ENCODE measurements around the gene IL3. TPM values are rescaled to one million over a fixed set of nuclear protein-coding genes. Genes with fewer than 3 reads are reported as not detected.

Gene IL3
- total RNA-seq = not detected

- no peak within 1 kb of the TSS for H3K27ac ChIP-seq
- no peaks in the 10 kb centered on the region for H3K4me1 ChIP-seq
- 90 to 94% methylated on average over 14 to 16 of the region's 16 CpGs for WGBS, 2 donors
- H3K27me3 ChIP-seq = no peaks in the 10 kb centered on the region
- no peaks in the 10 kb centered on the region for H3K36me3 ChIP-seq
- ATAC-seq (ENCODE audit: low FRiP score in 2 of 2) = no peak
- TF ChIP-seq CTCF (IDR thresholded peaks at IDR 0.05) = no peak
- no peak for TF ChIP-seq EP300 (IDR thresholded peaks at IDR 0.05)
- TF ChIP-seq POLR2A (IDR thresholded peaks at IDR 0.05) = no peak
- TF ChIP-seq POLR2AphosphoS5 (IDR thresholded peaks at IDR 0.05) = no peak
- H3K4me3 ChIP-seq = no peak within 1 kb of the TSS
- H3K9me3 ChIP-seq = no peaks in the 10 kb centered on the region
- no peak for DNase-seq
Observed at GRCh38 chr5:132060501-132061161, at the start of gene IL3. TSS of gene IL3 (plus strand) at chr5:132060655. CDS start at chr5:132060707, 52 bp downstream.

GRCh38 chr5:132010989-132011621 lies 49.4 kb upstream of the IL3 start:
- TF ChIP-seq EP300 (IDR thresholded peaks at IDR 0.05) = no peak
- no peak for TF ChIP-seq CTCF (IDR thresholded peaks at IDR 0.05)
- Histone ChIP-seq H3K4me1 (peaks cover 10 to 18% (median 12%) of the 10 kb centered on the region in 4 donors), H3K27me3 (peaks cover 0 to 16% (median 9%) of the 10 kb centered on the region in 4 donors), H3K36me3 (no peaks in the 10 kb centered on the region), H3K9me3 (no peaks in the 10 kb centered on the region), H3K4me3 (peak overlapping the region in 3 of 4 donors; percentile 42 to 64 (median 57)), H3K27ac (no peak overlapping the region)
- WGBS, 2 donors = 12 to 21% methylated on average over 7 to 29 of the region's 46 CpGs
- peak in 1 of 2 donors; percentile 20 for DNase-seq
- no peak for ATAC-seq (ENCODE audit: low FRiP score in 2 of 2)

- 0 to 35% methylated on average over 1 to 5 of the region's 63 CpGs for WGBS, 2 donors
Observed at GRCh38 chr5:132011622-132012343, 48.7 kb upstream of the IL3 start, which contains the start of gene ACSL6. TSS of gene ACSL6 (minus strand) at chr5:132011658. CDS start at chr5:132011553, 105 bp downstream.

GRCh38 chr5:132012371-132013005 lies 48.0 kb upstream of the IL3 start:
- Histone ChIP-seq H3K4me3 (no peak overlapping the region), H3K27ac (no peak overlapping the region), H3K9me3 (no peaks in the 10 kb centered on the region), H3K36me3 (no peaks in the 10 kb centered on the region), H3K27me3 (peaks cover 0 to 16% (median 9%) of the 10 kb centered on the region in 4 donors), H3K4me1 (peaks cover 10 to 18% (median 12%) of the 10 kb centered on the region in 4 donors)
- DNase-seq (peak; percentile 21 to 71), ATAC-seq (ENCODE audit: low FRiP score in 2 of 2) (peak in 1 of 2 donors; percentile 39)
- TF ChIP-seq POLR2AphosphoS5 (IDR thresholded peaks at IDR 0.05) = no peak
- no peak for TF ChIP-seq POLR2A (IDR thresholded peaks at IDR 0.05)
- TF ChIP-seq EP300 (IDR thresholded peaks at IDR 0.05) = no peak
- no peak for TF ChIP-seq CTCF (IDR thresholded peaks at IDR 0.05)
- 37 to 40% methylated on average over 5 to 7 of the region's 7 CpGs for WGBS, 2 donors

More at GRCh38 chr5:132011622-132012343, 48.7 kb upstream of the IL3 start, which contains the start of gene ACSL6:
- Histone ChIP-seq H3K4me1 (peaks cover 10 to 18% (median 12%) of the 10 kb centered on the region in 4 donors), H3K4me3 (peak within 1 kb of the TSS; percentile 25 to 64 (median 50)), H3K27me3 (peaks cover 0 to 16% (median 9%) of the 10 kb centered on the region in 4 donors), H3K36me3 (no peaks in the 10 kb centered on the region), H3K9me3 (no peaks in the 10 kb centered on the region), H3K27ac (peak within 1 kb of the TSS in 1 of 4 donors; percentile 9)
- peak; percentile 32 to 92 for DNase-seq
- TF ChIP-seq EP300 (IDR thresholded peaks at IDR 0.05) = no peak
- peak; percentile 21 to 72 for ATAC-seq (ENCODE audit: low FRiP score in 2 of 2)
